Measurements from ENCODE around the gene COPG2.

DNA sequence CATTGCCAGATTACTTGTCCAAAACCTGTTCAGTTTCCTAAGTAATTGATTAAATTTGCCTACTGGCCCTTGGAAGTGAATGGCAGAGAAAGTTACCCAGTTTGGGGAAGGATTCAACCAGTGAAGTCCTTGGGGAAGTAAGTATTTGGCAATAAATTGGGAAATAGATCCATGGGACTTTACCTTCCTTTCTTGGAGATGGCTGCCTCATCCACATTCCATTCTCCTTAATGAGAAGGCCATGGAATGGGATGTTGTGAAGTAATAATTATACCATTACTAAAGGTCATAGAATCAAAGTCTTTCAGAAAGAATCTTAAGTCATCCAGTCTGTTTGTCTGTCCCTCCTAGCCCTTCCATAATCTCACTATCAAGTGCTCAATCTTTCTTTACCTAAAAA is 4.5 kb upstream of the COPG2 start:
- TF ChIP-seq ZBTB7A (IDR thresholded peaks at IDR 0.05; ENCODE audit: low read depth) = no peak
- TF ChIP-seq TAF1 (IDR thresholded peaks at IDR 0.05; ENCODE audit: low read depth) = no peak
- TF ChIP-seq RAD21 (IDR thresholded peaks at IDR 0.05; ENCODE audit: low read depth) = no peak
- TF ChIP-seq, protein P1, sequence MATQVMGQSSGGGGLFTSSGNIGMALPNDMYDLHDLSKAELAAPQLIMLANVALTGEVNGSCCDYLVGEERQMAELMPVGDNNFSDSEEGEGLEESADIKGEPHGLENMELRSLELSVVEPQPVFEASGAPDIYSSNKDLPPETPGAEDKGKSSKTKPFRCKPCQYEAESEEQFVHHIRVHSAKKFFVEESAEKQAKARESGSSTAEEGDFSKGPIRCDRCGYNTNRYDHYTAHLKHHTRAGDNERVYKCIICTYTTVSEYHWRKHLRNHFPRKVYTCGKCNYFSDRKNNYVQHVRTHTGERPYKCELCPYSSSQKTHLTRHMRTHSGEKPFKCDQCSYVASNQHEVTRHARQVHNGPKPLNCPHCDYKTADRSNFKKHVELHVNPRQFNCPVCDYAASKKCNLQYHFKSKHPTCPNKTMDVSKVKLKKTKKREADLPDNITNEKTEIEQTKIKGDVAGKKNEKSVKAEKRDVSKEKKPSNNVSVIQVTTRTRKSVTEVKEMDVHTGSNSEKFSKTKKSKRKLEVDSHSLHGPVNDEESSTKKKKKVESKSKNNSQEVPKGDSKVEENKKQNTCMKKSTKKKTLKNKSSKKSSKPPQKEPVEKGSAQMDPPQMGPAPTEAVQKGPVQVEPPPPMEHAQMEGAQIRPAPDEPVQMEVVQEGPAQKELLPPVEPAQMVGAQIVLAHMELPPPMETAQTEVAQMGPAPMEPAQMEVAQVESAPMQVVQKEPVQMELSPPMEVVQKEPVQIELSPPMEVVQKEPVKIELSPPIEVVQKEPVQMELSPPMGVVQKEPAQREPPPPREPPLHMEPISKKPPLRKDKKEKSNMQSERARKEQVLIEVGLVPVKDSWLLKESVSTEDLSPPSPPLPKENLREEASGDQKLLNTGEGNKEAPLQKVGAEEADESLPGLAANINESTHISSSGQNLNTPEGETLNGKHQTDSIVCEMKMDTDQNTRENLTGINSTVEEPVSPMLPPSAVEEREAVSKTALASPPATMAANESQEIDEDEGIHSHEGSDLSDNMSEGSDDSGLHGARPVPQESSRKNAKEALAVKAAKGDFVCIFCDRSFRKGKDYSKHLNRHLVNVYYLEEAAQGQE (IDR thresholded peaks at IDR 0.05; ENCODE audit: low read depth) = no peak
- TF ChIP-seq EP300 (IDR thresholded peaks at IDR 0.05; ENCODE audit: borderline replicate concordance) = no peak
- no peak for TF ChIP-seq CEBPB (IDR thresholded peaks at IDR 0.05)
- TF ChIP-seq, protein P2, sequence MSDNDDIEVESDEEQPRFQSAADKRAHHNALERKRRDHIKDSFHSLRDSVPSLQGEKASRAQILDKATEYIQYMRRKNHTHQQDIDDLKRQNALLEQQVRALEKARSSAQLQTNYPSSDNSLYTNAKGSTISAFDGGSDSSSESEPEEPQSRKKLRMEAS (IDR thresholded peaks at IDR 0.05) = no peak
- TF ChIP-seq TEAD4 (IDR thresholded peaks at IDR 0.05) = no peak
- TF ChIP-seq, protein P3, sequence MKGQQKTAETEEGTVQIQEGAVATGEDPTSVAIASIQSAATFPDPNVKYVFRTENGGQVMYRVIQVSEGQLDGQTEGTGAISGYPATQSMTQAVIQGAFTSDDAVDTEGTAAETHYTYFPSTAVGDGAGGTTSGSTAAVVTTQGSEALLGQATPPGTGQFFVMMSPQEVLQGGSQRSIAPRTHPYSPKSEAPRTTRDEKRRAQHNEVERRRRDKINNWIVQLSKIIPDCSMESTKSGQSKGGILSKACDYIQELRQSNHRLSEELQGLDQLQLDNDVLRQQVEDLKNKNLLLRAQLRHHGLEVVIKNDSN (IDR thresholded peaks at IDR 0.05) = no peak
- no peak for TF ChIP-seq FOXM1 (IDR thresholded peaks at IDR 0.05; ENCODE audit: borderline replicate concordance, low read depth)

All from Ishikawa (cell line).